Loucy (cell line): ENCODE measurements around the gene GGA3.
A peak's percentile ranks its signal among the peaks of the same experiment; 100 is the strongest.

ENCODE experiments used
- H2AFZ ChIP-seq: fragments of 200-600 bp; sonication (generic); 2 replicates; pipeline ENCODE4 v1.6.0; 2016; ENCODE audit warnings: antibody characterized with exemption, mild to moderate bottlenecking, low read length, moderate library complexity
- H3F3A ChIP-seq: fragments of 200-600 bp; 2 replicates; pipeline ENCODE4 v1.6.0; 2016; ENCODE audit warnings: antibody characterized with exemption, low read depth, mild to moderate bottlenecking
- H3K27me3 ChIP-seq: fragments of 200-600 bp; sonication (generic); 2 replicates; pipeline ENCODE4 v1.6.1; 2014; ENCODE audit warnings: low read length, mild to moderate bottlenecking; ENCODE audit not compliant: insufficient read depth, poor library complexity, severe bottlenecking
- H3K36me3 ChIP-seq: fragments of 200-600 bp; sonication (generic); 2 replicates; pipeline ENCODE4 v1.6.1; 2016; ENCODE audit warnings: low read length; ENCODE audit not compliant: insufficient read depth
- H3K4me1 ChIP-seq: fragments of 200-600 bp; sonication (generic); 2 replicates; pipeline ENCODE4 v1.5.1; 2014; ENCODE audit warnings: low read length, mild to moderate bottlenecking; ENCODE audit not compliant: insufficient read depth, poor library complexity, severe bottlenecking
- H3K4me2 ChIP-seq: fragments of 200-600 bp; sonication (generic); 2 replicates; pipeline ENCODE4 v1.6.0; 2014; ENCODE audit warnings: antibody characterized with exemption, low read length, low read depth, mild to moderate bottlenecking; ENCODE audit not compliant: poor library complexity, severe bottlenecking
- H3K4me3 ChIP-seq: fragments of 200-600 bp; sonication (generic); 2 replicates; pipeline ENCODE4 v1.5.1; 2014; ENCODE audit warnings: low read length, mild to moderate bottlenecking, mixed read lengths; ENCODE audit not compliant: poor library complexity, severe bottlenecking
- H3K79me2 ChIP-seq: fragments of 200-600 bp; sonication (generic); 2 replicates; pipeline ENCODE4 v1.6.1; 2014; ENCODE audit warnings: low read length; ENCODE audit not compliant: insufficient read depth
- H3K9ac ChIP-seq: fragments of 200-600 bp; sonication (generic); 2 replicates; pipeline ENCODE4 v1.6.0; 2014; ENCODE audit warnings: mild to moderate bottlenecking, low read depth, low read length, moderate library complexity; ENCODE audit not compliant: poor library complexity, severe bottlenecking
- H3K9me2 ChIP-seq: fragments of 200-600 bp; sonication (generic); replicated peaks from 2 replicates; pipeline ENCODE4 v1.6.1; 2016; ENCODE audit warnings: low read depth, low read length, mixed read lengths
- H3K9me3 ChIP-seq: fragments of 200-600 bp; sonication (generic); 2 replicates; pipeline ENCODE4 v1.6.1; 2014; ENCODE audit warnings: mild to moderate bottlenecking, antibody characterized with exemption, low read length, low read depth; ENCODE audit not compliant: insufficient read depth
- H4K20me1 ChIP-seq: fragments of 200-600 bp; sonication (generic); 2 replicates; pipeline ENCODE4 v1.6.0; 2014; ENCODE audit warnings: antibody characterized with exemption, low read length, mild to moderate bottlenecking; ENCODE audit not compliant: insufficient read depth, poor library complexity, severe bottlenecking
- CTCF ChIP-seq: fragments of 200-600 bp; sonication (generic); conservative IDR thresholded peaks from 2 replicates; pipeline ENCODE4 v1.5.1; 2014; ENCODE audit warnings: mild to moderate bottlenecking, antibody characterized with exemption, low read length
- EZH2phosphoT487 ChIP-seq: fragments of 200-600 bp; IDR thresholded peaks from 2 replicates; pipeline ENCODE4 v1.6.1; 2018; ENCODE audit warnings: antibody characterized with exemption, mild to moderate bottlenecking, moderate library complexity, borderline replicate concordance

GGA3 gene

DNA sequence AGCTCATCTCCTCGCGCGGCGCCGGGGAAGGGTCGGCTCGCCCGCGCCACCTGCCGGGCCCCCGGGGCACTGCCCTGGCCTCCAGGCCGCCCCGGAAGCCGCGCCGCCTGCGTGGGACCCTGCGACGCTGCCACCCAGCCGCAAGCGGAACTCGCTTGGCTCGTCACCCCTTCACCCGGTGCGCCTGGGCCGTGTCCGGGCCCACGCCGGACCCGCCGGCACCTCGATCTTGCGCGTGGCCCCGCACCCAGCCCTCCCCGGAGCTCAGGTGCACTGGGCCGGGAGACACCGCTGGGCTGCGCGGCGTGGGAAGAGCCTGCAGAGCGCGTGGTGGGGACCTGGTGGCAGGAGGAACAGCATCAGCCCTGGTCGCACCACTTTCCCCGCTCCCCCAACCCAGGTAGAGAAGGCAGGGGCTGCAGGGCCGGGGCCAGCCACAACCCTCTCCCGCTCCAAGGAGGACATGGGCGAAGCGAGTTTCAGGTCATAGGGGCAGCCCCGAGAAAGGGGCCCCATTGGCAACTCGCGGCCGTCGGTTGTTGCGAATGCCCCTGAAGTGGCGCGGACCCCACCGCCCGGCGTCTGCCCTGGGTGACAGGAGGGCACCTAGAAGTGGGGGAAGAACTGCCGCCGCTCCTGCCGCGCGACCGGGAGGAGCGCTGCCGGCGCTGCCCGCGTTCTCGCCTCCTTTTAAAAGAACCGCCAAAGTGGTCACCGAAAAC lies 10.0 kb upstream of the GGA3 start:
- H3K4me1 ChIP-seq = peaks cover 26% of the 10 kb centered on the region
- H3K27me3 ChIP-seq = no peaks in the 10 kb centered on the region
- peak overlapping the region; percentile 90 for H3K4me2 ChIP-seq
- peak overlapping the region; percentile 87 for H3K9ac ChIP-seq
- peaks cover 7% of the 10 kb centered on the region; the same call in 1 of the 2 replicates for H3K36me3 ChIP-seq
- peak overlapping the region; percentile 87 for H3K4me3 ChIP-seq
- no peaks in the 10 kb centered on the region for H3F3A ChIP-seq
- H2AFZ ChIP-seq = peak overlapping the region; percentile 91
- TF ChIP-seq CTCF (peak; percentile 49), EZH2phosphoT487 (no peak)
- no peaks in the 10 kb centered on the region for H4K20me1 ChIP-seq
- no peaks in the 10 kb centered on the region for H3K9me3 ChIP-seq
- H3K9me2 ChIP-seq = no peaks in the 10 kb centered on the region
- H3K79me2 ChIP-seq = peaks cover 34% of the 10 kb centered on the region; the same call in 1 of the 2 replicates

- Histone ChIP-seq H3K4me1 (peaks cover 26% of the 10 kb centered on the region), H3K27me3 (no peaks in the 10 kb centered on the region), H2AFZ (peak within 1 kb of the TSS; percentile 91), H4K20me1 (no peaks in the 10 kb centered on the region), H3F3A (no peaks in the 10 kb centered on the region), H3K36me3 (peaks cover 12% of the 10 kb centered on the region; the same call in 1 of the 2 replicates), H3K79me2 (peaks cover 34% of the 10 kb centered on the region; the same call in 1 of the 2 replicates), H3K9me2 (no peaks in the 10 kb centered on the region), H3K9me3 (no peaks in the 10 kb centered on the region), H3K4me3 (peak within 1 kb of the TSS; percentile 87), H3K9ac (peak within 1 kb of the TSS; percentile 87), H3K4me2 (peak within 1 kb of the TSS; percentile 91)
- TF ChIP-seq CTCF (no peak), EZH2phosphoT487 (no peak)
These were observed 9.5 kb upstream of the GGA3 start, which contains the start of gene MIF4GD for GRCh38 chr17:75270966-75271232. Gene MIF4GD, minus strand, starts transcription at chr17:75271231. Its CDS starts 1,036 bp downstream, at chr17:75270195.

GRCh38 chr17:75270218-75270965 lies 9.0 kb upstream of the GGA3 start:
- Histone ChIP-seq H3K9me2 (no peaks in the 10 kb centered on the region), H3K4me2 (peak overlapping the region; percentile 91), H3F3A (no peaks in the 10 kb centered on the region), H4K20me1 (no peaks in the 10 kb centered on the region), H3K4me3 (peak overlapping the region; percentile 87), H3K36me3 (peaks cover 18% of the 10 kb centered on the region; the same call in 1 of the 2 replicates), H2AFZ (peak overlapping the region; percentile 88), H3K79me2 (peaks cover 34% of the 10 kb centered on the region; the same call in 1 of the 2 replicates), H3K9ac (peak overlapping the region; percentile 85), H3K9me3 (no peaks in the 10 kb centered on the region), H3K27me3 (no peaks in the 10 kb centered on the region), H3K4me1 (peaks cover 26% of the 10 kb centered on the region)
- no peak for TF ChIP-seq EZH2phosphoT487
- peak; percentile 50 for TF ChIP-seq CTCF
